Neural cell (in vitro differentiated cells): ENCODE data around the gene TRIM25. TPM values are rescaled to one million over a fixed set of nuclear protein-coding genes. Genes with fewer than 3 reads are reported as not detected.

ENCODE experiments used
- H2AFZ ChIP-seq: fragments of 200-600, 300-800 bp; sonication (generic), shearing (Covaris generic); 2 replicates; pipeline ENCODE4 v1.6.0; 2014; ENCODE audit warnings: low read depth, mild to moderate bottlenecking, antibody characterized with exemption, low read length, moderate library complexity
- H3F3A ChIP-seq: fragments of 200-600 bp; shearing (Covaris generic); 2 replicates; pipeline ENCODE4 v1.6.1; 2016; ENCODE audit warnings: mild to moderate bottlenecking, moderate library complexity, mixed read lengths, antibody characterized with exemption, low read length; ENCODE audit not compliant: insufficient read depth, poor library complexity, severe bottlenecking
- H3K27ac ChIP-seq: fragments of 200-600, 300-800 bp; sonication (generic), shearing (Covaris generic); 2 replicates; pipeline ENCODE4 v1.5.1; 2014; ENCODE audit warnings: mild to moderate bottlenecking, low read length, moderate library complexity
- H3K27me3 ChIP-seq: fragments of 300-800, 200-600 bp; sonication (generic), shearing (Covaris generic); 2 replicates; pipeline ENCODE4 v1.6.0; 2014; ENCODE audit warnings: mild to moderate bottlenecking, low read depth, low read length, moderate library complexity; ENCODE audit not compliant: insufficient read depth
- H3K36me3 ChIP-seq: fragments of 300-800, 200-600 bp; sonication (generic), shearing (Covaris generic); 2 replicates; pipeline ENCODE4 v1.5.1; 2014; ENCODE audit warnings: mild to moderate bottlenecking, antibody characterized with exemption, low read length, moderate library complexity; ENCODE audit not compliant: insufficient read depth
- H3K4me2 ChIP-seq: fragments of 300-800, 200-600 bp; sonication (generic), shearing (Covaris generic); 2 replicates; pipeline ENCODE4 v1.6.0; 2014; ENCODE audit warnings: mild to moderate bottlenecking, low read length
- H3K4me3 ChIP-seq: fragments of 300-800, 200-600 bp; sonication (generic), shearing (Covaris generic); 2 replicates; pipeline ENCODE4 v1.5.1; 2014; ENCODE audit warnings: mild to moderate bottlenecking, low read length, moderate library complexity
- H3K79me2 ChIP-seq: fragments of 200-600 bp; shearing (Covaris generic); replicated peaks from 2 replicates; pipeline ENCODE4 v1.6.0; 2014; ENCODE audit warnings: mild to moderate bottlenecking, low read length, moderate library complexity; ENCODE audit not compliant: insufficient read depth
- H3K9ac ChIP-seq: fragments of 300-800, 200-600 bp; sonication (generic), shearing (Covaris generic); 2 replicates; pipeline ENCODE4 v1.6.1; 2016; ENCODE audit warnings: mild to moderate bottlenecking, low read length, mixed read lengths
- H3K9me2 ChIP-seq: fragments of 200-600 bp; shearing (Covaris generic); 2 replicates; pipeline ENCODE4 v1.6.1; 2016; ENCODE audit warnings: mild to moderate bottlenecking, low read length, mixed read lengths; ENCODE audit not compliant: insufficient read depth
- H3K9me3 ChIP-seq: fragments of 200-600, 300-800 bp; sonication (generic), shearing (Covaris generic); 2 replicates; pipeline ENCODE4 v1.6.1; 2016; ENCODE audit warnings: mild to moderate bottlenecking, mixed run types, low read length, moderate library complexity, mixed read lengths
- H4K20me1 ChIP-seq: fragments of 200-600 bp; shearing (Covaris generic); 2 replicates; pipeline ENCODE4 v1.6.1; 2016; ENCODE audit warnings: mild to moderate bottlenecking, mixed run types; ENCODE audit not compliant: insufficient read depth
- CTCF ChIP-seq: fragments of 450-650 bp; IDR thresholded peaks from 2 replicates; pipeline ENCODE4 v1.5.1; 2014; ENCODE audit warnings: antibody characterized with exemption, mild to moderate bottlenecking, moderate library complexity; ENCODE audit not compliant: poor library complexity, severe bottlenecking
- EP300 ChIP-seq: fragments of 450-650 bp; conservative IDR thresholded peaks from 2 replicates; pipeline ENCODE4 v1.6.1; 2014; ENCODE audit warnings: antibody characterized with exemption, mild to moderate bottlenecking, moderate library complexity; ENCODE audit not compliant: poor library complexity, severe bottlenecking
- EZH2 ChIP-seq: fragments of 200-600, 300-800 bp; shearing (Covaris generic), sonication (generic); IDR thresholded peaks from 2 replicates; pipeline ENCODE4 v1.6.1; 2014; ENCODE audit warnings: antibody characterized with exemption, low read length, borderline replicate concordance, mild to moderate bottlenecking; ENCODE audit not compliant: insufficient read depth, poor library complexity, severe bottlenecking
- MXI1 ChIP-seq: fragments of 450-650 bp; conservative IDR thresholded peaks from 2 replicates; pipeline ENCODE4 v1.6.1; 2014; ENCODE audit warnings: antibody characterized with exemption, mild to moderate bottlenecking; ENCODE audit not compliant: poor library complexity, severe bottlenecking
- POLR2AphosphoS5 ChIP-seq: IDR thresholded peaks from 2 replicates; pipeline ENCODE4 v1.6.1; 2012
- RAD21 ChIP-seq: fragments of 450-650 bp; conservative IDR thresholded peaks from 2 replicates; pipeline ENCODE4 v1.6.1; 2014; ENCODE audit warnings: antibody characterized with exemption, mild to moderate bottlenecking, moderate library complexity
- SMC3 ChIP-seq: fragments of 450-650 bp; conservative IDR thresholded peaks from 2 replicates; pipeline ENCODE4 v1.6.1; 2014; ENCODE audit warnings: antibody characterized with exemption, mild to moderate bottlenecking, moderate library complexity; ENCODE audit not compliant: poor library complexity
- TAF1 ChIP-seq: IDR thresholded peaks from 2 replicates; pipeline ENCODE4 v1.6.1; 2012; ENCODE audit warnings: low read depth
- polyA plus RNA-seq: library from polyadenylated mRNA; depleted of rRNA; stranded (reverse); fragments of >200 nt; gene quantifications from 2 replicates; pipeline ENCODE4 v1.2.3, GENCODE V29; 2014
- TF ChIP-seq, protein P1 (sequence below): IDR thresholded peaks from 2 replicates; pipeline ENCODE4 v1.6.1; 2012; ENCODE audit warnings: borderline replicate concordance

Gene TRIM25
- polyA plus RNA-seq, 1 donor from 2014 or later, result 1.7 TPM

DNA sequence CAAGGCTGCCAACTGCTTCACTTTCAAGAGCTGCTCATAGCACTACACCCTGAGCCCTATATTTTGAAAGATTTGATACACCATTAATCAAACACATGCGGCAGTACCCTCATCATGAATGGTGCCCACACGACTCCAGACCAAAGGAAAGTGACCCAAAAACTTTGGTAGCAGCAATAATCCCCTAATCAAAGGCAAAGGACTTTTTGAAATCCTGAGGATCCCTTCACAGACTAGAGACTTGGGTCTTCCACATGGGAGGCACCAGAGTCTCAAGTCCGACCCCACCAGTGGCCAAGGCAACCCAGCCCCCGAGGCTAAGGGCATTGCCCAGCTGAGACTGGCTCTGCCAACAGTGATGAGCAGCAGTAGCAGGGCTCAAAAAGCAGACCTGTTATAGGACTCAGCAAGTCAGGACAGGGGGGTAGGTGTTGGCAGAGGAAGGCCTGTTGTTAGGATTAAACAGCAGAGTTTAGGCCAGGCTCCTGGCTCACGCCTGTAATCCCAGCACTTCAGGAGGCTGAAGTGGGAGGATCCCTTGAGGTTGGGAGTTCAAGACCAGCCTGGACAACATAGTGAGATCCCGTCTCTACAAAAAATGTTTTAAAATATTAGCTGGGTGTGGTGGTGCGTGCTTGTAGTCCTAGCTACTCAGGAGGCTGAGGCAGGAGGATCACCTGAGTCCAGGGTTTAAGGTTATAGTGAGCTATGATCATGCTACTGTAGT, 3.2 kb downstream of the TRIM25 start:
- H2AFZ ChIP-seq, result no peak overlapping the region
- no peaks in the 10 kb centered on the region for H3K79me2 ChIP-seq
- H3K9me2 ChIP-seq, result no peaks in the 10 kb centered on the region
- H3K4me2 ChIP-seq, result no peak overlapping the region
- H3K27ac ChIP-seq, result no peak overlapping the region
- H3K27me3 ChIP-seq, result peaks cover 32% of the 10 kb centered on the region
- no peak overlapping the region for H3K4me3 ChIP-seq
- no peaks in the 10 kb centered on the region for H3F3A ChIP-seq
- H3K9me3 ChIP-seq, result no peaks in the 10 kb centered on the region
- no peaks in the 10 kb centered on the region for H4K20me1 ChIP-seq
- H3K9ac ChIP-seq, result no peak overlapping the region
- H3K36me3 ChIP-seq, result no peaks in the 10 kb centered on the region
- no peak for TF ChIP-seq MXI1

DNA sequence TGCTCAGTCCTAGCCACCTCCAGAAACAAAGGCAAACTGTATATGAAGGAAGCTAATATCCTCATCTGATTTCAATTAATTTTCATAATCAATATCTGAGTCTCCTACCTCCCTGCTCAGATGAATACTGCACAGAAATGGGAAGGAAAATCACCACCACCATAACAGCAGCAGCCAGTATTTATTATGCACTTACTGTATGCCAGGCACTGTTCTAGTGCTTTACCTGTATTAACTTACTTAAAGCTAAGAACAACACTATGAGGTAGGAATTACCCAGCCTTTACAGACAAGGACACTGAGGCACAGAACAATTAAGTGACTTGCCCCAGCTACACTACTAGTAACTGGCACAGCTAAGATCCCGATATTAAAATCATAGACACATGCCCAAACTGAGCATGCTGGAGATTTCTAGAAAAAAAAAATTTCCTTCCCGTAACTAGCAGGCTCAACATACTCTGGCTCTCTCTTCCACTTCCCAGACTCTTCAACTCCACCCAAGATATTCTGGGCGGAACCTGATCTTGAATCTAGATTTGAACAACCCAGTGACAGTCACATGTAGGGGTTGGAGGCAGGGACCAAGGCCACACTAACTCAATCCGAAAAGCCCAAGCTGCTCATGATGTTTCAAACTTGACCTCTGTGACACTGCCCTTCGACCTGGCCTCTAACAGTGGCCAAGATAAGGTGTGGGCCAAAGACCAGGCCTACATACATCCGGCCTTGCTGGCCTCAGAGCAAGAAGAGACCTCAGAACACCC, 3.9 kb downstream of the TRIM25 start:
- Histone ChIP-seq H3K27me3 (peaks cover 25% of the 10 kb centered on the region), H3K9me3 (no peaks in the 10 kb centered on the region), H3K79me2 (no peaks in the 10 kb centered on the region), H3F3A (no peaks in the 10 kb centered on the region), H3K36me3 (no peaks in the 10 kb centered on the region), H4K20me1 (no peaks in the 10 kb centered on the region), H3K9me2 (no peaks in the 10 kb centered on the region), H3K4me3 (no peak overlapping the region), H2AFZ (no peak overlapping the region), H3K4me2 (no peak overlapping the region), H3K27ac (no peak overlapping the region), H3K9ac (no peak overlapping the region)
- TF ChIP-seq CTCF (no peak), RAD21 (no peak), SMC3 (no peak), MXI1 (no peak), EP300 (no peak), POLR2AphosphoS5 (no peak), EZH2 (no peak), TAF1 (no peak)
- TF ChIP-seq, protein P1, sequence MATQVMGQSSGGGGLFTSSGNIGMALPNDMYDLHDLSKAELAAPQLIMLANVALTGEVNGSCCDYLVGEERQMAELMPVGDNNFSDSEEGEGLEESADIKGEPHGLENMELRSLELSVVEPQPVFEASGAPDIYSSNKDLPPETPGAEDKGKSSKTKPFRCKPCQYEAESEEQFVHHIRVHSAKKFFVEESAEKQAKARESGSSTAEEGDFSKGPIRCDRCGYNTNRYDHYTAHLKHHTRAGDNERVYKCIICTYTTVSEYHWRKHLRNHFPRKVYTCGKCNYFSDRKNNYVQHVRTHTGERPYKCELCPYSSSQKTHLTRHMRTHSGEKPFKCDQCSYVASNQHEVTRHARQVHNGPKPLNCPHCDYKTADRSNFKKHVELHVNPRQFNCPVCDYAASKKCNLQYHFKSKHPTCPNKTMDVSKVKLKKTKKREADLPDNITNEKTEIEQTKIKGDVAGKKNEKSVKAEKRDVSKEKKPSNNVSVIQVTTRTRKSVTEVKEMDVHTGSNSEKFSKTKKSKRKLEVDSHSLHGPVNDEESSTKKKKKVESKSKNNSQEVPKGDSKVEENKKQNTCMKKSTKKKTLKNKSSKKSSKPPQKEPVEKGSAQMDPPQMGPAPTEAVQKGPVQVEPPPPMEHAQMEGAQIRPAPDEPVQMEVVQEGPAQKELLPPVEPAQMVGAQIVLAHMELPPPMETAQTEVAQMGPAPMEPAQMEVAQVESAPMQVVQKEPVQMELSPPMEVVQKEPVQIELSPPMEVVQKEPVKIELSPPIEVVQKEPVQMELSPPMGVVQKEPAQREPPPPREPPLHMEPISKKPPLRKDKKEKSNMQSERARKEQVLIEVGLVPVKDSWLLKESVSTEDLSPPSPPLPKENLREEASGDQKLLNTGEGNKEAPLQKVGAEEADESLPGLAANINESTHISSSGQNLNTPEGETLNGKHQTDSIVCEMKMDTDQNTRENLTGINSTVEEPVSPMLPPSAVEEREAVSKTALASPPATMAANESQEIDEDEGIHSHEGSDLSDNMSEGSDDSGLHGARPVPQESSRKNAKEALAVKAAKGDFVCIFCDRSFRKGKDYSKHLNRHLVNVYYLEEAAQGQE, result no peak
